ENCODE data around the gene DLGAP1. TPM values are rescaled to one million over a fixed set of nuclear protein-coding genes. Genes with fewer than 3 reads are reported as not detected.
"Not testable (repeated sequence)": the region's sequence is repeated elsewhere in the genome, so short reads cannot be mapped to it uniquely, and the experiment has no call there.

The DLGAP1 gene
- total RNA-seq, 1 donor from 2014 or later: 0.63 TPM

DNA sequence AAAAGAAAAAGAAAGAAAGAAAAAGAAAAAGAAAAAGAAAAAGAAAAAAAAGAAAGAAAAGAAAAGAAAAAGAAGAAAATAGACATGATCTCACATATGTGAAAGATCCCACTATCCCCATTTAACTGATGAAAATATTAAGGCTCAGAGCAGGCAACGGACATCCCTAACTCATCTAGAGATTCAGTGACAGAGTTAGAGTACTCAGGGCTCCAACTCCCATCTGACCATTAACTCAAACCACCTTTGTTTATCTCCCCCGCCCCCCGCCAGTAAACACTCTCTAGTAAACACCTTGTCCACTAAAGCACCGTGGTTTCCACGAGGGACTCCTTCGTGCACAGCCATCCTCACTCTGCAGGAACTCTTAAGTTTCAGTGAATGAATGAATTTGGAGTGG lies 862.2 kb downstream of the DLGAP1 start:
- H3K4me3 ChIP-seq (ENCODE audit: low read depth, low read length): no peak overlapping the region
- TF ChIP-seq, protein P1, sequence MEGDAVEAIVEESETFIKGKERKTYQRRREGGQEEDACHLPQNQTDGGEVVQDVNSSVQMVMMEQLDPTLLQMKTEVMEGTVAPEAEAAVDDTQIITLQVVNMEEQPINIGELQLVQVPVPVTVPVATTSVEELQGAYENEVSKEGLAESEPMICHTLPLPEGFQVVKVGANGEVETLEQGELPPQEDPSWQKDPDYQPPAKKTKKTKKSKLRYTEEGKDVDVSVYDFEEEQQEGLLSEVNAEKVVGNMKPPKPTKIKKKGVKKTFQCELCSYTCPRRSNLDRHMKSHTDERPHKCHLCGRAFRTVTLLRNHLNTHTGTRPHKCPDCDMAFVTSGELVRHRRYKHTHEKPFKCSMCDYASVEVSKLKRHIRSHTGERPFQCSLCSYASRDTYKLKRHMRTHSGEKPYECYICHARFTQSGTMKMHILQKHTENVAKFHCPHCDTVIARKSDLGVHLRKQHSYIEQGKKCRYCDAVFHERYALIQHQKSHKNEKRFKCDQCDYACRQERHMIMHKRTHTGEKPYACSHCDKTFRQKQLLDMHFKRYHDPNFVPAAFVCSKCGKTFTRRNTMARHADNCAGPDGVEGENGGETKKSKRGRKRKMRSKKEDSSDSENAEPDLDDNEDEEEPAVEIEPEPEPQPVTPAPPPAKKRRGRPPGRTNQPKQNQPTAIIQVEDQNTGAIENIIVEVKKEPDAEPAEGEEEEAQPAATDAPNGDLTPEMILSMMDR (conservative IDR thresholded peaks at IDR 0.05; ENCODE audit: low read depth, low read length): no peak
- DNase-seq (ENCODE audit: low read depth): no peak

DNA sequence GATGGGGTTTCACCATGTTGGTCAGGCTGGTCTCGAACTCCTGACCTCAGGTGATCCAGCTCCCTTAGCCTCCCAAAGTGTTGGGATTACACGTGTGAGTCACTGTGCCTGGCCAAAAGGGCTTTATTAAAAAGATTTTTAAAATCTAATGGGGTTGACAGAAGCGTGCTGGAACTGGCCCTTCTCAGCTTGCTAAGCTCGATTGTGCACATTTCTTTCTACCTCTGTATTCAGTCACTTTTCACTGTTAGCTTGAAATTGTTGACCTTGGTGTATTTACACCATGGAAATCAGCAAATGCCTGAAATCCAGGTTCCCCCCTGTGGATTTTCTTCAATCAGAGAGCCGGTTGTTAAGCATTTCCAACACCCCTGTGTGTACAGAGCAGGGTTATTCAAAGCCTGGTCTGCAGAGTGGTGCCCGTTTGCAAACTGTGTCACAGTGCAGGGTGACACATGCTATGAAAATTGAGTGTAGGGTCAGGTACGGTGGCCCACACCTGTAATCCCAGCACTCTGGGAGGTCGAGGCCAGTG lies 864.9 kb downstream of the DLGAP1 start:
- no peak overlapping the region for H3K4me3 ChIP-seq (ENCODE audit: low read depth, low read length)
- DNase-seq (ENCODE audit: low read depth): no peak
- TF ChIP-seq, protein P1 (conservative IDR thresholded peaks at IDR 0.05; ENCODE audit: low read depth, low read length): no peak

GRCh38 chr18:3585656-3586509 lies 869.2 kb downstream of the DLGAP1 start:
- peak; percentile 51 for DNase-seq (ENCODE audit: low read depth)
- TF ChIP-seq, protein P1 (conservative IDR thresholded peaks at IDR 0.05; ENCODE audit: low read depth, low read length): peak; percentile 91
- H3K4me3 ChIP-seq (ENCODE audit: low read depth, low read length): no peak overlapping the region

DNA sequence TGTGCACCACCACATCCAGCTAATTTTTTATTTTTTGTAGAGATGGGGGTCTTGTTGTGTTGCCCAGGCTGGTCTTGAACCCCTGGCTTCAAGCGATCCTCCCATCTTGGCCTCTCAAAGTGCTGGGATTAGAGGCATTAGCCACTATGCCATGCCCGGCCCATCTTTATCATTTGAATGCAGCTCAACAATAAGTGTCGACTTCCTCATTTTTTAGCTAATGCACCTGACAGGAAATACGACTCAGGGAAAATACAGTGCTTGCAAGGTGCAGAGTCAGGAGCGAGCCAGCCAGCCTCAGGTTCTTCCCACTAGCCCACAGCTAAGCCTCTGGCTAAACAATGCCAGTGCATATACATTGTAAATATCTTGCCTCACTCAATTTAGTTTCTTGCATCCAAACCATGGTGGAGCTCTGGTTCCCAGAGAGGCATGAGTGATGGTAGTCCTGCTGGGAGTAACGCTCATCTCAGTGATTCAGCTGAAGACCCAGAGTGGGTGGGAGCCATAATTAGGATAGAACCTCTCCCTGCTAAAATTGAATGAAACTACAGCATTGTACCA lies 870.1 kb downstream of the DLGAP1 start:
- H3K4me3 ChIP-seq (ENCODE audit: low read depth, low read length): no peak overlapping the region
- TF ChIP-seq, protein P1 (conservative IDR thresholded peaks at IDR 0.05; ENCODE audit: low read depth, low read length): no peak
- no peak for DNase-seq (ENCODE audit: low read depth)

- TF ChIP-seq, protein P1 (conservative IDR thresholded peaks at IDR 0.05; ENCODE audit: low read depth, low read length): no peak
- DNase-seq (ENCODE audit: low read depth): no peak
- no peak overlapping the region for H3K4me3 ChIP-seq (ENCODE audit: low read depth, low read length)
These were observed 870.7 kb downstream of the DLGAP1 start for GRCh38 chr18:3584266-3584861.

GRCh38 chr18:3583873-3584247 lies 871.2 kb downstream of the DLGAP1 start:
- no peak for DNase-seq (ENCODE audit: low read depth)
- H3K4me3 ChIP-seq (ENCODE audit: low read depth, low read length): no peak overlapping the region
- TF ChIP-seq, protein P1 (conservative IDR thresholded peaks at IDR 0.05; ENCODE audit: low read depth, low read length): no peak

GRCh38 chr18:3583106-3583872 lies 871.8 kb downstream of the DLGAP1 start:
- not testable (repeated sequence) for DNase-seq (ENCODE audit: low read depth); H3K4me3 ChIP-seq (ENCODE audit: low read depth, low read length)
